Measurements from ENCODE around the gene POLR3K.
"Not testable (repeated sequence)": the region's sequence is repeated elsewhere in the genome, so short reads cannot be mapped to it uniquely, and the experiment has no call there.

Gene POLR3K

DNA sequence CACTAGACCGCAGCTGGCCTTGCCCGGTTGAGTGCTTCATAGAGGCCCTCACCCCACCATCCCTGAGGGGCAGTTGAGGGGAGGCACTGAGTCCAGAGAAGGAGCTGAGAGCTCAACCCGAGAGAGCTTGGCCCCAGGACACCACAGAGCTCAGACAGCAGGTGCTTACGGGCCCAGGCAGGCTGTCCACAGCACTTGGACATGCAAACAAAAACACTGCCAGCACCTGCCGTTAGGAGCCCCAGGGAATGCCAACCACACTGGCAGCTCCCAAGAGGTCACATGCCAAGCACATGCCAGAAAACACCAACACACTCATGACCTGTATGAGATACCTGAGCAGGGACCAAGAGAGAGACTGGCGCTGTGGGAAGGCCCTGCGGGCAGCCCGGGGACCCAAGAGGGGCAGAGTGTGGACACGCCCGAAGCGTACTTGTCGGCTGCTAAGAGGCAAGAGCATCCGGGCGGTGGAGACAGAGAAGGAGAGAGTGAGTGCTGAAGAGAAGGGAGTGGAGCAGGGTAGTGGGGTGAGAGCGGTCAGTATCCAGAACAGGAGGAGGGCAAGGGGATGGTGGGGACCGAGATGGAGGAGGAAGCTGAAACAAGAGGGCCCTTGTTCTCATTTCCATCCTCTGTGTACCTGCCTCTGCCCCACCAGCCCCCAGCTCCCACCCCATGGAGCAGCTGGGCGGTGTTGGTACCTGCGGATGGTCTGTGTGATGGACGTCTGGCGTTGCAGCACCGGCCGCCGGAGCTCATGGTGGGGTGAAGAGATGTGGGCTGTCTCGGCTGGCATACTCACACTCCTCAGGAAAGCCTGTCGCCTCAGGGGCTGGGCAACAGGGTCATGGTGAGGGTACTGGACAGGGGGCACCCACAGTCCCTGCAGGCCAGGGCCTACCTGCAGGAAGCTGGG lies 10.8 kb upstream of the POLR3K start:
- DNase-seq (ENCODE audit: low read depth in 2 of 2), result no peak

DNA sequence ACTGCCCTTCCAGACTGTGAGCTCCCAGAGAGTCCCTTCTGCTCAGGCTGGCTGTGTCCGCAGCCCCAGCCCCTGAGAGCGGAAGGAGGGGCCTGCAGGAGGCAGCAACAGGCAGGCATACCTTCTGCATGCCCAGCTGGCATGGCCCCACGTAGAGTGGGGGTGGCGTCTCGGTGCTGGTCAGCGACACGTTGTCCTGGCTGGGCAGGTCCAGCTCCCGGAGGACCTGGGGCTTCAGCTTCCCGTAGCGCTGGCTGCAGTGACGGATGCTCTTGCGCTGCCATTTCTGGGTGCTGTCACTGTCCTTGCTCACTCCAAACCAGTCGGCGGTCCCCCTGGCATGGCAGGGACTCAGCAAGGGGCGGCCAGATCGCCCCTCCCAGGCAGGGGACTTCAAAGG lies 10.1 kb upstream of the POLR3K start:
- no peak for DNase-seq (ENCODE audit: low read depth in 2 of 2)

DNA sequence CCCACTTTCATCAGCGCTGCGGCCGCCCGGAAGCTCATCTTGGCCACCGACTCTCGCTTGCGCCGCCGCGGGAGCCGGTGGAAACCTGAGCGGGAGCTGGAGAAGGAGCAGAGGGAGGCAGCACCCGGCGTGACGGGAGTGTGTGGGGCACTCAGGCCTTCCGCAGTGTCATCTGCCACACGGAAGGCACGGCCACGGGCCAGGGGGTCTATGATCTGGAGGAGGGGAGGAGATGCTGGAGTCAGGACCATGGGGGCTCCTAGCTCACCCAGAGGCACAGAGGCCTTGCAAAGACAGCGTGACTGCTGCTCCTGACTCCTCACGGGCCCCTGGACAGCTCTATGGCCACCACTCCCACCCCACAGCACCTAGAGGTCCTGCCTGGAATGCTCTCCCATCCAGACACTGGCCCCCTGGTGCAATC lies 9.6 kb upstream of the POLR3K start:
- DNase-seq (ENCODE audit: low read depth in 2 of 2), result no peak

DNA sequence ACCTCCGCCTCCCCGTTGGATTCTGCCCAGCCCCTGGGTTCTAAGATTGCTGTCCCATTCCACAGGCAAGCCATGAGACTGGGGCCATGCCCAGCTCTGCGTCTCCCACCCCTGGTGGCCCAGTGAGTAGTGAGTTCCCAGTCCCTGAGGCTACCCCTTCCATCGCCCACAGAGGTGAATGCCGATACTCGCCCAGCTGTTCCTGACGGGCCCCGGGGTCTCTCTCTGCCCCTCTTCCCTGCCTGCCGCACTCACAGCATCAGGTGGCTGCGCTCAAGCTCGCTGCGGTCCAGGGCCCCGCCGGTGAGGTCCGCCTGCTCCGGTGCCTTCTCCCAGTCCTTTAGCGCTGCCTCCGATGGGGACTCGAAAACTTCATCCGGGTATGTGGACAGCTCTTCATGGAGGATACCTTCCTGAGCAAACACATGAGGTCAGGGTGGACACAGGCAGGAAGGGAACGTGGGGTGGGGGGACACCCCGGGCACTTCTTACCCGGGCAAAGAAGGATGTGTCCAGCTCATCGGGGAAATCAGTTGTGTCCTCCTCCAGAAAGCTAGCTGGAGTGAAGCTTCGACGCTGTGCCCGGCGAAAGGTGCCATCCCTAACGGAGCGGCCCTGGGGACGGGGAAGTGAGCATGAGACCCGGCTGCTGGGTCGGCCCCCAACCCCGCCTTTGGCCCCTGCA lies 9.0 kb upstream of the POLR3K start:
- DNase-seq (ENCODE audit: low read depth in 2 of 2), result no peak

DNA sequence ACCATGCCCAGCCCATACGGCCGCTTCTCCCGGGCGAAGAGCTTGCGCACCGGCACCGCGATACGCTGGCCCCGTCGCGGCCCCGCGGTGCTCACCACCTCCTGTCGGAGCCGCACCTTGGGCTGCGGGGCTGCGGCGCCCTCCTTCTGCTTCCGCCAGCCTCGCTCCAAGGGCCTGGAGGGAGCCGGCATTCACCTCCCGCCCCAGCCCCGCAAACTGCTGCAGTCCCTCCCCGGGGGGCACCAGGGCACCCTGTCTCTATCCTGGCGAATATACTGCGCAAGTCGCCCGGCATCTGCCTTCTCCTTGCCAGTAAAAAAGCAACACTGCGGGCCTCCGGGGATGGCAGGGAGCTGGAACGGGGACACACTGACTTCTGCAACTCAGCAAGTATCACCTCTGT lies 8.5 kb upstream of the POLR3K start:
- DNase-seq (ENCODE audit: low read depth in 2 of 2), result no peak

DNA sequence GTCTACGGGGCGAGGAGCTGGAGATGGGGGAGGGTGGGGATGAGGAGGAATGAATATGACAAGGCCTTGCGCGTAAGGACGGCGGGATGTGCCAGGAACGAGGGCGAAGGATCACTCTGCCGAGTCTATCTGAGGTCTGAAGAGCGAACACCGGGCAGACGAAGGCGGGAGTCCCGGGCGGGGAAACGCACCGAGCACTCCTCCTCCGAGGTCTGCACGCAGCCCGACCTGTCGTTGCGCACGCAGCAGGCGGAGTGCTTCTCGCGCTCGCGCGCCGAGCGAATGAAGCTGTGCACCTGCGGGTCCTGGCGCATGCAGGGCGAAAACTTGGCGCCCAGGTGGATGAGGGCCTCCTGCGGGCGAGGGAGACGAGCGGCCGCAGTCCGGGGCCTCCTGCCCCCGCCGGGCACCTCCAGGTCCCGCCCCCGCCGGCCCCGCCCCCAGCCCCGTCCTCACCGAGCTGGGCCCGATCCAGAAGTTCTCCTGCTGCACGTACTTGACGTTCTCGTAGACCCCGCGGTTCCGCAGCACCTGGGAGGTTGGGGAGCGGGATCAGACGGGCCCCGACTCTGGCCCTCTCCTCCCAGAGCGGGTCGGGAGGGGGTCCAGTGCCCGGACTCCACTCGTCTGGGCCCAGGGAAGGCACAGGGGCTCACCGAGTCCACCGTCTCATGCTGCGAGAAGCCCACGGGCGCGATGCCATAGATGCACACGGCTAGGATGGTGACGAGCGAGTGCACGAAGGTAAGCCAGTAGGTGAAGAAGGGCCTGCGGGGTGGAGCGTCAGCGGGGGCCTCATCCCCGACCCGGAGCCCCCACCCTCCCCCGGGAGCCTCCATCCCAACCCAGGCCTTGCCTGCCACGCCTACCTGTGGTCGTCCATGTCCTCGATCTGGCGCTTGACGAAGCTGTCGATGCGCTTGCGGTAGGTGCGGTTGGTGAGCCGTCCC lies 7.8 kb upstream of the POLR3K start:
- DNase-seq (ENCODE audit: low read depth in 2 of 2), result no peak

DNA sequence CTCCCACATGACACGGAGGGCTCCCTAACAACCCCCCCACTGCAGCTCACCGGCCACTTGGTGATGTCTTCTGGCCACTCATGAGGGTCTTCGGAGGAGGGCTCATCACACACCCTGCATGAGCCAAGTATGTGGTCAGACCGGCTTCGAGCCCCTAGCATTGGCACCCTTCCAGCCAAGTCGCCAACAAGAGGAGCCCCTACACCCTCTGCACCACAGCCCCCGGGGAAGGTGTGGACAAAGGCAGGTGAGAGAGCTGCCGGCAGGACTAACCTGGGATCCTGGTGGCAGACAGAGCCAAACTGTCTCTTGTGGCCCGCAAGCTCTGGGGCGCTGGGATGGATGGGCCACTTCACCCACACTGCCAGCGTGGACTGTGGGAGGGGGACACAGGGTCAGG lies 6.8 kb upstream of the POLR3K start:
- DNase-seq (ENCODE audit: low read depth in 2 of 2), result no peak

DNA sequence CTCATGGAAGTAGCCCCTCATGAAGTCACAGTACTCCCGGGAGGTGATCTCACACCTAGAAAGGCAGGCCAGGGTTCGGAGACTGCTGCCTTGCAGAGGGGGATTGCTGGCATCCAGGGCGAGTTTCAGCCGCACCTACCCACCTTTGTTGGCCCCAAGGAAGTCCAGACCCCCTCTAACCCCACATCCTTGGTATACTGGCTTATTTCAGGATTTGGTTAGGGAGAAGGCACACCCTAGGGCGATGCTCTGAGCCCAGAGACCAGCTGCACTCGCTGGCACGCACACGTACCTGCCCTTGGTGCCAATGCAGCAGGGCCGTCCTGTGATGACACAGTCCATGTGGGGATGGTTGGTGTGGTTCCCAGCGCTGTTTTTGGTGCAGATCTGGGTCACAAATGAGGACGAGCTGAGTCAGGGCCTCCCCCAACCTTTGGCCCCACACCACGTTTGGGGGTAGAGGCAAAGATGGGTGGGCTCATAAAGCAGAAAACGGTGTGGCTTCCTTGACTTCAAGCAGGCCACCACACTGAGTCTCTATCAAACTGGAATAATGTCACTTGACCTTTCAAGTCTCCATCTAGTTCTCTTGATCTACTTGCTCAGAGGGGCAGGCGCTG lies 6.1 kb upstream of the POLR3K start:
- DNase-seq (ENCODE audit: low read depth in 2 of 2), result no peak

DNA sequence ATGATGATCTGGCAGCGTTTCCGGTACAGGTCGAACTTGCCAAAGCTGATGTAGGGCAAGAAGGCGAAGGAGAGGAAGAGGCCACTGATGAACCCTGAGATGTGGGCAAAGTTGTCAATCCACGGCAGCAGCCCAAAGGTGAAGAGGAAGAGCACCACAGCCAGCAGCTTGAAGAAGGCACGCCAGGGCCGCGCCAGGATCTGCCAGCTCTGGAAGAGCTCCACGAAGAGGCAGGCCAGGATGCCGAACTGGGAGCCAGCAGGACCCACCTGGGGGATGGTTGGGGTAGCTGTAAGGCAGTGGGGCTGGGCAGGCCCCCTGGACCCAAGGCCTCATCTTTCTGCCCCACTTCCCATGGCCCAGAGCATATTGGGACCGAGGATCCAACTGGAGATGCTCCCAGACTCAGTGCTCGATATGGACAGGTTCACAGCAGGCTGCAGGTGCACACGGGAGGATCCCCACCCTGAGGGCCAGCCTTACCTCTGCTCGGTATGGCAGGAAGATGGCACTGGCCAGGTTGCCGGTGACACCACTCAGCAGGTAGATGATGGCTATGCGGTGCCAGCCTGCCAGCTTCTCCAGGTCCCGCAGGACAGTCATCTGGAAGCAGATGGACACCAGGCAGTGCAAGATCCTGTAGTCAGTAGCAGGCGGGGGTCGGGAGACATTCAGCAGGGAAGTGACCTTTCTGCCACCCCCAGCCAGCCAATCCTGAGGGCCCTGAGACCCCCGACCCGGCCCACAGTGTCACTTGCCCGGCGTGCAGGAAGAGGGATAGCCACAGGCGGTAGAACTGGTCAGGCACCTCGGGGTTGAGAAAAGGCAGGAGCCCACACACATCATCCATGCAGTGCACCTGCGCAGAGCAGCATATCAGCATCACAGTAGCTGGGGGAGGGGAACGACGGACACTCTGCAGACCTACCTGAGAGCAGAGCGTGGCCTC lies 5.4 kb upstream of the POLR3K start:
- no peak for DNase-seq (ENCODE audit: low read depth in 2 of 2)

DNA sequence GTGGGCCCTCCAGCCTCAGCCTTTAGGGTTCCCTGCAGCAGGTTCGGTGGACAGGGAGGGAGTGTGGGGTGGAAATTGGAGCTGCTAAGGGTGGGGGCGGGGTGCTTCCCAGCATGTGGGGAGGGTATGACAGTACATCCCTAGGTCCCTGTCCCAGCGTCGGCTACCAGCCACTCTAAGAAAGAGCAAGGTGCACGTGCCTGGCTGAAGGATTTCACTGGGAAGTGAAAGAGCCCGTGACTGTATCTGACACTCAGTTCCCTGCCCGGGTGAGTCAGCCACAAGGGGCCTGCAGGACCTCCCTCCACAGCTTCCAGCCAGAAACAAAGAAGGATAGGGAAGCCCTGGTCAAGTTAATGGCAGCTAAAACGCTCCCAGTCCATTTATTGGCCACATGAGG lies 4.3 kb upstream of the POLR3K start:
- no peak for DNase-seq (ENCODE audit: low read depth in 2 of 2)

DNA sequence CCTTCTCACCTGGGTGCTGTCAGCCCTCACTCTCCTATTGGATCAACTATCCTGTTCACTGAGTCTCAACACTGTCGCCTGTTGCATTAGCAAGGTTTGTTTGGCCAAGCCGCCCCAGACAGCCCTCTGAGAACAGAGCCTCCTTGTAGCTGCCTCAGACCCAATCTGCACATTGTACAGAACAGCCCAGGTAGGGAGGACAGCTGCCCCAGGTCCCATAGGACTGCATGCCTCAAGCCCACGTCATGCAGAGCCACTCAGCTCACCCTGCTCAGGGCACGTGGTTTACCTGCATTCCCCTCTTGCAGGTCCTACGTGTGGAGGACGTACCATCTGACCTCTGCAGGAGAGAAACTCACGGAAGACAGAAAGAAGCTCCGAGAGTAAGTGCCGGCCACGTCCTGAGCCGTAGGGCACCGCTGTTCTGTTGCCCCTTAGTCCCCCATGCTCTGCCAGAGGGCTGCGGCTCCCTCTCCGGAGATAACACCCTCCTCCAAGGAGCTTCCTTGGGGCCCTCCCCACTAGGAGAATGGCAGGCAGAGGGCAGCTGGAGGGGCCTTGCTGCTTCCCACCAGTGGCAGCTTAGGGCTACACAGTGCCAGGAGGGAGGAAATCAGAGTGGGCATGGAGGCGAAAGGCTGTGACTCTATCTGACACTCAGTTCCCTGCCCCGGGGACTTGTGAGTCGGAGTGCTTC lies 3.0 kb upstream of the POLR3K start:
- no peak for DNase-seq (ENCODE audit: low read depth in 2 of 2)

DNA sequence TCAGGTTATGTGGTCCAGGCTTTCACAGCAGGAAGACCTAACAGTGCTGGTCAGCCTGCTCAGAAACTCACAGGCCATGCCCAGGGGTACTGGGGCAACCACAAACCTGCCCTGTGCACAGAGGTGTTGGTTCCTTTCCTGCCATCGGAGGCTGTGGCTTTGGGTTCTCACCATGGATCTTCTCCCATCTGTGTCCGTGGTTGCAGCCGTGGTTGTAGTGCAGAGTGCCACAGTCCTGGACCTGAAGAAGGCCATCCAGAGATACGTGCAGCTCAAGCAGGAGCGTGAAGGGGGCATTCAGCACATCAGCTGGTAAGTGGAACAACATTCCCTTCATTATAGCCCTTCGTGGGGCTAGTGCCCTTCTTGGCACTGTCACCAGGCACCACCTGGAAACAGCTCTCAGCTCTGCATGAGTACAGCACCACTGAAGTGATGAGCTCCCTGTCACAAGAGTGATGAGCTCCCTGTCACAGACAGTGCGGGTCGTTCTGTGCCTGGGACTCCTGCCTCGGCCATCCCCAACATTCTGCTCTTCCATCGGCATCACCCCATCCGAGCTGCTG lies 2.2 kb upstream of the POLR3K start:
- no peak for DNase-seq (ENCODE audit: low read depth in 2 of 2)

DNA sequence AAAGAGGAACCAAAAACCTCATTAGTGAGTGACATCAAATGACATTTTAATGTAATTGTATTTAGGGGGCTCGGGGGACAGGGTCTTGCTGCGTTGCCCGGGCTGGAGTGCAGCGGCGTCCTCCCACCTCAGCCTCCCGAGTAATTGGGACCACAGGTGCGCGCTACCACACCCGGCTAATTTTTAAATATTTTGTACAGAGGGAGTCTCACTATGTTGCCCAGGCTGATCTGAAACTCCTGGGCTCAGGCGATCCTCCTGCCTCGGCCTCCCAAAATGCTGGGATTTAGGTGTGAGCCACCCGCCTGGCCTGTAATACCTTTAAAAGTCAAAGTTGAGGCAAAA lies 801 bp upstream of the POLR3K start:
- DNase-seq (ENCODE audit: low read depth in 2 of 2), result no peak

DNA sequence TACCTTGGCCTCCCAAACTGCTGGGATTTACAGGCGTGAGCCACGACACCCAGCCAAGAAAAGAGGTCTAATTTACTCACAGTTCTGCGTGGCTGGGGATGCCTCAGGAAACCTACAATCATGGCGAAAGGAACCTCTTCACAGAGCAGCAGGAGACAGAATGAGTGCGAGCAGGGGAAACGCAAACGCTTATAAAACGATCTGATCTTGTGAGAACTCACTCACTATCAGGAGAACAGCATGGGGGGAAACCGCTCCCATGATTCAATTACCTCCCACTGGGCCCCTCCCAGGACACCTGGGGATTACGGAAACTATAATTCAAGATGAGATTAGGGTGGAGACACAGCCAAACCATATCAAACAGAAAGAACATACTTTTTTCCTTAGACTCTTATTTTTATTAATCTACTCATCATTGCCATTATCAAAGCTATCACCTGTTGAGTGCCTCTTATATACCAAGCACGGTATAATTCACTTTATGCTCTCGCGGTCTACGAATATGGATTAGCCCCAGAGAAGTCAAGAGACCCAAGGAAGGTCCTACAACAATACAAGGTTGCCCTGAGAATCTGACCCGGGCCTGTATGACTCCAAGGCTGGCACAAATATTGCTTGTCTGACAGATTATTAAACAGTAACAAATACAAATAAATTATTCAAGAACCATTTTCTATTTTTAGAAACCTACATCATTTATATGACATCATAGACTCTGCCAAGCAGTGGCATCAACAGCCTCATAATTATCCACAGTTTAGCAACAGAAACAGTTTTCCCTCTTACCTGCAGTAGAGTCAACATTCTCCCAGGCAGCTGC lies 2.4 kb downstream of the POLR3K start:
- DNase-seq (ENCODE audit: low read depth in 2 of 2), result no peak

DNA sequence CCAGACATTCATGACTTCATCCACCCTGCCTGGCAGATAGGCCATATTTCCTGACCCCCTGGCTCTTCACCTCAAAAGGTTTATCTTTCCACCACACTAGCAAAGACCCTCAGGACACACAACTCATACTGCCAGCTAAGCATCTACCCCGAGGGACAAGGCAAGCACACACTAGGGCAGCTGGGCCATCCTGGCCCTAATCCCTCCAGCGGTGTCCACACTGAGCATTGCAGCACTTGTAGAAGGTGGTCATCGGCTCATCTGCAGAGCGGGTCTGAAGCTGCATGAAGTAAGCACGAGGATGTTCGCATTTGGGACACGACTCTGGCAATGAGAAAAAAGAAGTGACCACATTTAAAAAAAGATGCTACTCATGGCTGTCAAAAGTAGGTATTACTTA lies 6.2 kb downstream of the POLR3K start:
- DNase-seq (ENCODE audit: low read depth in 2 of 2), result no peak

DNA sequence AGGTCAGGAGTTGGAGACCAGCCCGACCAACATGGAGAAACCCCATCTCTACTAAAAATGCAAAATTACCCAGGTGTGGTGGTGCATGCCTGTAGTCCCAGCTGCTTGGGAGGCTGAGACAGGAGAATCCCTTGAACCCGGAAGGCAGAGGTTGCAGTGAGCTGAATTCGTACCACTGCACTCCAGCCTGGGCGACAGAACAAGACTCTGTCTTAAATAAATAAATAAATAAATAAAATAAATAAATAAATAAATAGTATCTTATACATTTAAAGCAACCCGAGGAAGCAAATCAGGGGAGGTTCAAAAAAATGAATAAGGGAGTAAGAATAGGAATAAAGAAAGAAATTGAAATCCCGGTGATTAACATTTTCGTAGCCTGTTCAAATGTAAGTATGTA lies 6.9 kb downstream of the POLR3K start:
- DNase-seq (ENCODE audit: low read depth in 2 of 2), result not testable (repeated sequence)

DNA sequence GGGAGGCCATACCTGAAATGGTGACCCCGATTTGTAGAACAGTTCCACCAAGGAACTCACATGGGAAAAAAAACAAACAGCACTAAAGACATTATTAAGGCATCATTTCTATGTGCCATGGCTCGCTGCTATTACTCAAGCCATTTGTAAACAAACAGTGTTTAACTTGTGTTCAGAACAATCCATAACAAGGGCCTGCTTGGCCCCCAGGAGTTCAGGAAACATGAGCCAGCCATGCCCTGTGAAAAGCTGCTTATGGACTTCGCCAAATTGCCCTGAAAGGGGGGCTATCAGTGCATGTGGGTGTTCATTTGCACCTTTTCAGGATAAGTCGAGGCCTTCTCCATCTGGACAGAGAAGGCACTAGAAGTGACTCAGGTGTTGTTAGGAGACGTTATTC lies 8.0 kb downstream of the POLR3K start:
- DNase-seq (ENCODE audit: low read depth in 2 of 2), result no peak

DNA sequence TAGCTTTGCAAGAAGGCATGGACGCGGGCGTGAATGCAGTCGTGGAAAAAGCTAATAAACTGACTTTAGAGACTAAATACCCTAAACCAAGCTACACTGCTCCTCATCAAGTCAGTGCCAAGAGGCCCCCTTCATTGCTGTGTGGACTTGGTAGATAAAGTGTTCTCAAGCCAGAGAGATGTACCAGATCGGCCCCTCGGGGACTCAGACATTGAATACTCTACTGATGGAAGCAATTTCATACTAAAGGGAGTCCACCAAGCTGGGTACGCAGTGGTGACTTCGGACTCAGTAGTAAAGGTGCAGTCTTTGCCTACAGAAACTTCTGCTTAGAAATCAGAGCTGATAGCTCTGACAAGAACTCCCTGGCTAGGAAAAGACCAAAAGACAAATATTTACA lies 8.8 kb downstream of the POLR3K start:
- DNase-seq (ENCODE audit: low read depth in 2 of 2), result no peak

DNA sequence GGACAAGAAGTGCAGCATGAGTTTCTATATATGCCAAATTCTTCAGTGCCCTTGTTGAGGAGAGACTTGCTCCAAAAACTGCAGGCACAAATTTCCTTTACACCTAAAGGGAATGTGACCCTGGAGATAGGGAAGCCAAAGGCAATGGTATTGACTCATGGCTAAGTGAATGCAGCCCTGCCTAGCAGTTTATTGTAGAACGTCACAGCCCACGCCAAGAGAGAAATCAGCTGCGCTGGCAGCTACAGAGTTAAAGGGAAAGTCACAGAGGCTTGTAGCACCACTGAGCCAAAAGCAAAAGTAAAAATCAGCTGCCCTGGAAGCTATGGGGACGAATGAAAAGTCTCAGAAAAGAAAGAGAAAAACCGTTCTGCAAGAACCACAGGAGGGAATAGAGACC lies 10.1 kb downstream of the POLR3K start:
- DNase-seq (ENCODE audit: low read depth in 2 of 2), result no peak

Measured in stimulated activated CD4-positive, alpha-beta T cell treated with anti-CD3 and anti-CD28 coated beads, Interleukin-15, amount 100 ng/mL, for 48 hours (primary cell).